Measurements from ENCODE around the gene CXCL3.

GRCh38 chr4:74009307-74009706 lies 29.2 kb downstream of the CXCL3 start:
- TF ChIP-seq YY1 (IDR thresholded peaks at IDR 0.05; ENCODE audit: insufficient read depth, insufficient read length) (no peak), ZNF274 (IDR thresholded peaks at IDR 0.05; ENCODE audit: low read depth, low read length) (no peak), SUZ12 (IDR thresholded peaks at IDR 0.05; ENCODE audit: extremely low read depth, insufficient read depth, insufficient read length) (no peak)

Data from NT2/D1 (cell line).